Peyer's patch (tissue), 4 donors: ENCODE results near the gene PTBP2.

Source experiments
- POLR2A ChIP-seq, 2 donors: fragments of 450-650 bp; IDR thresholded peaks; one replicate each; pipeline ENCODE4 v1.5.1; 2017; ENCODE audit warnings: antibody characterized with exemption in 2 of 2, mild to moderate bottlenecking in 2 of 2, moderate library complexity in 2 of 2
- TF ChIP-seq, protein P1 (sequence below), 6 experiments: fragments of 450-650 bp in 4 of 6; fragments of 200-600 bp in 2 of 6; sonication (generic) in 1 of 6; IDR thresholded peaks; one replicate each; pipeline ENCODE4 v1.5.1; 2017 to 2019; ENCODE audit warnings: antibody characterized with exemption in 6 of 6, mild to moderate bottlenecking in 3 of 6, moderate library complexity in 1 of 6

DNA sequence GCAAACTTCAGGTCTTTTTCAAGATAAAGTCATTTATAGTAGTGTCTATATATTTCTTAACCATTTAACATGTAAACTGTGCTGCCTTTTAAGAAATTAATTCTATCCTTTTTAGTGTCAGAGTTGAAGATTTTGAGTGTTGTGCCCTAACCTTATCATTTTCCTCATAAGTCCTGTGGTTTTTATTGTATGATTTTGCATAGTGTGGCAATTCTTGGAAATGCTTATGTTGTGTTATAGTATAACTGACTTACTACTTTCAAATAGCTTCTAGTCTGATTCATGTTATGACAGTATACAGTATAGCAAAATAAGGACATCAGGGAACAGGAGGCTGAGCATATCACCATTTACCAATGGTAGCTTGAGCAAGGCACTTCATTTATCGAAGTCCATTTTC is 99.1 kb downstream of the PTBP2 start:
- TF ChIP-seq, protein P1, sequence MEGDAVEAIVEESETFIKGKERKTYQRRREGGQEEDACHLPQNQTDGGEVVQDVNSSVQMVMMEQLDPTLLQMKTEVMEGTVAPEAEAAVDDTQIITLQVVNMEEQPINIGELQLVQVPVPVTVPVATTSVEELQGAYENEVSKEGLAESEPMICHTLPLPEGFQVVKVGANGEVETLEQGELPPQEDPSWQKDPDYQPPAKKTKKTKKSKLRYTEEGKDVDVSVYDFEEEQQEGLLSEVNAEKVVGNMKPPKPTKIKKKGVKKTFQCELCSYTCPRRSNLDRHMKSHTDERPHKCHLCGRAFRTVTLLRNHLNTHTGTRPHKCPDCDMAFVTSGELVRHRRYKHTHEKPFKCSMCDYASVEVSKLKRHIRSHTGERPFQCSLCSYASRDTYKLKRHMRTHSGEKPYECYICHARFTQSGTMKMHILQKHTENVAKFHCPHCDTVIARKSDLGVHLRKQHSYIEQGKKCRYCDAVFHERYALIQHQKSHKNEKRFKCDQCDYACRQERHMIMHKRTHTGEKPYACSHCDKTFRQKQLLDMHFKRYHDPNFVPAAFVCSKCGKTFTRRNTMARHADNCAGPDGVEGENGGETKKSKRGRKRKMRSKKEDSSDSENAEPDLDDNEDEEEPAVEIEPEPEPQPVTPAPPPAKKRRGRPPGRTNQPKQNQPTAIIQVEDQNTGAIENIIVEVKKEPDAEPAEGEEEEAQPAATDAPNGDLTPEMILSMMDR (IDR thresholded peaks at IDR 0.05), result no peak
- no peak for TF ChIP-seq POLR2A (IDR thresholded peaks at IDR 0.05)
